Right kidney (tissue), 9 donors: ENCODE data around the gene SYNJ2.
"Not testable (repeated sequence)": the region's sequence is repeated elsewhere in the genome, so short reads cannot be mapped to it uniquely, and the experiment has no call there.

ENCODE experiments used
- DNase-seq: peaks from one replicate; pipeline ENCODE4 v3.0.0-alpha.2; 2016
- long read RNA-seq, 8 donors: transcript quantifications; one replicate each; lab custom pipeline, GENCODE V29; 2026

SYNJ2 gene
- long read RNA-seq, donor 1, partial matches to known transcripts, result 7 of 8 reads
- long read RNA-seq, donor 1, other reads (novel, unspliced or antisense), result 0 of 8 reads
- long read RNA-seq, donor 2, result 0 reads
- long read RNA-seq, donor 3, partial matches to known transcripts, result 0 of 1 reads
- long read RNA-seq, donor 3, other reads (novel, unspliced or antisense), result 0 of 1 reads
- long read RNA-seq, donor 4, result 0 reads
- long read RNA-seq, donor 5, full-length matches to known transcripts, result 1 of 1 reads
- long read RNA-seq, donor 5, partial matches to known transcripts, result 0 of 1 reads
- long read RNA-seq, donor 5, other reads (novel, unspliced or antisense), result 0 of 1 reads
- long read RNA-seq, donor 6, result 0 reads
- long read RNA-seq, donor 7, result 0 reads
- long read RNA-seq, donor 8, result 0 reads

GRCh38 chr6:157981395-157982101 is at the start of gene SYNJ2:
Gene SYNJ2 (plus strand): TSS chr6:157981863. CDS start chr6:157981962, 99 bp downstream.
- DNase-seq, result peak; percentile 86

- no peak for DNase-seq
These were observed 45.9 kb upstream of the SYNJ2 start for GRCh38 chr6:157935786-157936185.

- no peak for DNase-seq
These were observed 44.3 kb upstream of the SYNJ2 start for GRCh38 chr6:157937318-157937717.

GRCh38 chr6:157937916-157938315 is 43.7 kb upstream of the SYNJ2 start:
- DNase-seq, result no peak

GRCh38 chr6:157940375-157941036 is 41.2 kb upstream of the SYNJ2 start:
- not testable (repeated sequence) for DNase-seq

GRCh38 chr6:157941101-157941863 is 40.4 kb upstream of the SYNJ2 start:
- no peak for DNase-seq

GRCh38 chr6:157942351-157942750 is 39.3 kb upstream of the SYNJ2 start:
- DNase-seq, result no peak

GRCh38 chr6:157943249-157943963 is 38.3 kb upstream of the SYNJ2 start:
- DNase-seq, result no peak

- DNase-seq, result no peak
These were observed 37.7 kb upstream of the SYNJ2 start for GRCh38 chr6:157943964-157944283.

GRCh38 chr6:157944983-157945931 is 36.4 kb upstream of the SYNJ2 start:
- DNase-seq, result no peak

- DNase-seq, result no peak
These were observed 35.5 kb upstream of the SYNJ2 start for GRCh38 chr6:157946053-157946617.

- DNase-seq, result no peak
These were observed 34.7 kb upstream of the SYNJ2 start for GRCh38 chr6:157946865-157947532.

- not testable (repeated sequence) for DNase-seq
These were observed 30.8 kb upstream of the SYNJ2 start for GRCh38 chr6:157950899-157951298.

GRCh38 chr6:157951828-157952227 is 29.8 kb upstream of the SYNJ2 start:
- no peak for DNase-seq

GRCh38 chr6:157952861-157953351 is 28.8 kb upstream of the SYNJ2 start:
- no peak for DNase-seq

- DNase-seq, result no peak
These were observed 28.0 kb upstream of the SYNJ2 start for GRCh38 chr6:157953580-157954091.

GRCh38 chr6:157954150-157955117 is 27.2 kb upstream of the SYNJ2 start:
- peak; percentile 33 for DNase-seq

- no peak for DNase-seq
These were observed 26.0 kb upstream of the SYNJ2 start for GRCh38 chr6:157955675-157956074.
